ENCODE data around the gene GRB2.

- TF ChIP-seq ESRRA (CRISPR knock-in tag; IDR thresholded peaks at IDR 0.05; ENCODE audit: borderline replicate concordance) = no peak
- no peak for TF ChIP-seq E2F4 (CRISPR knock-in tag; IDR thresholded peaks at IDR 0.05; ENCODE audit: borderline replicate concordance, low read depth)
- TF ChIP-seq, protein P1, sequence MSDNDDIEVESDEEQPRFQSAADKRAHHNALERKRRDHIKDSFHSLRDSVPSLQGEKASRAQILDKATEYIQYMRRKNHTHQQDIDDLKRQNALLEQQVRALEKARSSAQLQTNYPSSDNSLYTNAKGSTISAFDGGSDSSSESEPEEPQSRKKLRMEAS (CRISPR knock-in tag; IDR thresholded peaks at IDR 0.05) = peak; percentile 61
- TF ChIP-seq SMAD3 (CRISPR knock-in tag; IDR thresholded peaks at IDR 0.05; ENCODE audit: borderline replicate concordance) = no peak; the same call in 1 of the 2 replicates
- TF ChIP-seq SMAD4 (CRISPR knock-in tag; IDR thresholded peaks at IDR 0.05) = no peak
- no peak for TF ChIP-seq ERG (CRISPR knock-in tag; IDR thresholded peaks at IDR 0.05)
- TF ChIP-seq CTCF (IDR thresholded peaks at IDR 0.05) = no peak
- no peak for TF ChIP-seq NR1H2 (CRISPR knock-in tag; IDR thresholded peaks at IDR 0.05)
- no peak for TF ChIP-seq STAT6 (CRISPR knock-in tag; conservative IDR thresholded peaks at IDR 0.05; ENCODE audit: low read depth)
- TF ChIP-seq AFF4 (CRISPR knock-in tag; IDR thresholded peaks at IDR 0.05; ENCODE audit: borderline replicate concordance) = no peak
- no peak for TF ChIP-seq JUN (CRISPR knock-in tag; IDR thresholded peaks at IDR 0.05)
- TF ChIP-seq ZNF423 (CRISPR knock-in tag; IDR thresholded peaks at IDR 0.05) = no peak
- TF ChIP-seq ZNF121 (CRISPR knock-in tag; IDR thresholded peaks at IDR 0.05) = no peak
Measured at GRCh38 chr17:75289115-75289831, 116.2 kb downstream of the GRB2 start, which contains the start of gene SLC25A19.
